SH-SY5Y (cell line): ENCODE data around the gene DGUOK.

ENCODE experiments used
- GATA2 ChIP-seq: IDR thresholded peaks from 2 replicates; pipeline ENCODE4 v1.6.1; 2011; ENCODE audit warnings: mild to moderate bottlenecking, low read depth, low read length
- GATA3 ChIP-seq: IDR thresholded peaks from 2 replicates; pipeline ENCODE4 v1.6.1; 2011; ENCODE audit warnings: low read depth, mild to moderate bottlenecking, low read length, moderate library complexity

GRCh38 chr2:73906847-73907505 is 19.7 kb upstream of the DGUOK start:
- TF ChIP-seq GATA2 (no peak), GATA3 (no peak)
